ENCODE data around the gene RASIP1. TPM values are rescaled to one million over a fixed set of nuclear protein-coding genes. Genes with fewer than 3 reads are reported as not detected.

Gene RASIP1
- total RNA-seq, 3 donors from 2014 or later (not counting 1 experiment from before 2014, with no cell fraction given), result not detected

- H3K4me1 Mint-ChIP-seq, result no peaks in the 10 kb centered on the region
- DNase-seq, result no peak
- H3K27me3 ChIP-seq (ENCODE audit: control insufficient read depth, insufficient read depth, low read length), result no peaks in the 10 kb centered on the region
- no peaks in the 10 kb centered on the region for H3K9me3 ChIP-seq (ENCODE audit: control insufficient read depth, insufficient read depth, low read length)
- no peaks in the 10 kb centered on the region for H3K36me3 Mint-ChIP-seq
- no peaks in the 10 kb centered on the region for H3K27me3 Mint-ChIP-seq (ENCODE audit: low read depth in 2 of 2)
- no peaks in the 10 kb centered on the region for H3K4me1 ChIP-seq (ENCODE audit: control insufficient read depth, insufficient read depth, low read length)
- H3K4me3 Mint-ChIP-seq, result no peak overlapping the region
- no peak for TF ChIP-seq CTCF (IDR thresholded peaks at IDR 0.05)
- no peak for ATAC-seq
- intact Hi-C loops (cut with micrococcal nuclease), result no loop called here
- no peak overlapping the region for H3K4me3 ChIP-seq (ENCODE audit: low read length)
- H3K27ac ChIP-seq (ENCODE audit: low read length), result no peak overlapping the region
- H3K27ac Mint-ChIP-seq, result no peak overlapping the region
- no peaks in the 10 kb centered on the region for H3K9me3 Mint-ChIP-seq
- peaks cover 2% of the 10 kb centered on the region for H3K36me3 ChIP-seq (ENCODE audit: control insufficient read depth, insufficient read depth, low read length)
- 63% methylated on average over 2 of the region's 2 CpGs for WGBS (ENCODE audit: insufficient coverage)
Observed at GRCh38 chr19:48705431-48705830, 35.0 kb downstream of the RASIP1 start.

GRCh38 chr19:48703316-48703715, 37.1 kb downstream of the RASIP1 start:
- no peak overlapping the region for H3K27ac Mint-ChIP-seq
- Histone ChIP-seq H3K36me3 (ENCODE audit: control insufficient read depth, insufficient read depth, low read length) (peaks cover 2% of the 10 kb centered on the region), H3K27ac (ENCODE audit: low read length) (no peak overlapping the region), H3K4me3 (ENCODE audit: low read length) (no peak overlapping the region), H3K27me3 (ENCODE audit: control insufficient read depth, insufficient read depth, low read length) (no peaks in the 10 kb centered on the region), H3K9me3 (ENCODE audit: control insufficient read depth, insufficient read depth, low read length) (no peaks in the 10 kb centered on the region), H3K4me1 (ENCODE audit: control insufficient read depth, insufficient read depth, low read length) (no peaks in the 10 kb centered on the region)
- no peak overlapping the region for H3K4me3 Mint-ChIP-seq
- WGBS (ENCODE audit: insufficient coverage), result 95% methylated on average over 23 of the region's 23 CpGs
- ATAC-seq (no peak), DNase-seq (no peak)
- intact Hi-C loops (cut with micrococcal nuclease), result no loop called here
- TF ChIP-seq CTCF (IDR thresholded peaks at IDR 0.05), result no peak
- H3K36me3 Mint-ChIP-seq, result no peaks in the 10 kb centered on the region
- no peaks in the 10 kb centered on the region for H3K9me3 Mint-ChIP-seq
- no peaks in the 10 kb centered on the region for H3K4me1 Mint-ChIP-seq
- H3K27me3 Mint-ChIP-seq (ENCODE audit: low read depth in 2 of 2), result no peaks in the 10 kb centered on the region

- no peak overlapping the region for H3K27ac ChIP-seq (ENCODE audit: low read length)
- H3K4me1 ChIP-seq (ENCODE audit: control insufficient read depth, insufficient read depth, low read length), result no peaks in the 10 kb centered on the region
- no peaks in the 10 kb centered on the region for H3K4me1 Mint-ChIP-seq
- DNase-seq (no peak), ATAC-seq (no peak)
- peaks cover 2% of the 10 kb centered on the region for H3K36me3 ChIP-seq (ENCODE audit: control insufficient read depth, insufficient read depth, low read length)
- no peaks in the 10 kb centered on the region for H3K27me3 ChIP-seq (ENCODE audit: control insufficient read depth, insufficient read depth, low read length)
- no peaks in the 10 kb centered on the region for H3K9me3 ChIP-seq (ENCODE audit: control insufficient read depth, insufficient read depth, low read length)
- no peak overlapping the region for H3K4me3 Mint-ChIP-seq
- H3K27me3 Mint-ChIP-seq (ENCODE audit: low read depth in 2 of 2), result no peaks in the 10 kb centered on the region
- intact Hi-C loops (cut with micrococcal nuclease), result no loop called here
- H3K27ac Mint-ChIP-seq, result no peak overlapping the region
- no peak overlapping the region for H3K4me3 ChIP-seq (ENCODE audit: low read length)
- no peak for TF ChIP-seq CTCF (IDR thresholded peaks at IDR 0.05)
- H3K9me3 Mint-ChIP-seq, result no peaks in the 10 kb centered on the region
- WGBS (ENCODE audit: insufficient coverage), result 95% methylated on average over 13 of the region's 13 CpGs
- H3K36me3 Mint-ChIP-seq, result no peaks in the 10 kb centered on the region
Observed at GRCh38 chr19:48702701-48703100, 37.7 kb downstream of the RASIP1 start.

GRCh38 chr19:48698046-48698445, 42.4 kb downstream of the RASIP1 start:
- no peak for DNase-seq
- no peak overlapping the region for H3K4me3 Mint-ChIP-seq
- no peak for ATAC-seq
- no peaks in the 10 kb centered on the region for H3K9me3 Mint-ChIP-seq
- no peak for TF ChIP-seq CTCF (IDR thresholded peaks at IDR 0.05)
- Histone ChIP-seq H3K9me3 (ENCODE audit: control insufficient read depth, insufficient read depth, low read length) (no peaks in the 10 kb centered on the region), H3K4me3 (ENCODE audit: low read length) (no peak overlapping the region), H3K27ac (ENCODE audit: low read length) (no peak overlapping the region), H3K36me3 (ENCODE audit: control insufficient read depth, insufficient read depth, low read length) (peaks cover 2% of the 10 kb centered on the region), H3K27me3 (ENCODE audit: control insufficient read depth, insufficient read depth, low read length) (peaks cover 11% of the 10 kb centered on the region), H3K4me1 (ENCODE audit: control insufficient read depth, insufficient read depth, low read length) (peaks cover 11% of the 10 kb centered on the region)
- intact Hi-C loops (cut with micrococcal nuclease), result no loop called here
- H3K36me3 Mint-ChIP-seq, result no peaks in the 10 kb centered on the region
- 40% methylated on average over 4 of the region's 4 CpGs for WGBS (ENCODE audit: insufficient coverage)
- H3K4me1 Mint-ChIP-seq, result peaks cover 5 to 11% of the 10 kb centered on the region in 2 donors
- H3K27me3 Mint-ChIP-seq (ENCODE audit: low read depth in 2 of 2), result peaks cover 10 to 13% of the 10 kb centered on the region in 2 donors
- no peak overlapping the region for H3K27ac Mint-ChIP-seq

Measured in natural killer cell (primary cell).